DMS153 (cell line): ENCODE measurements around the gene CAMK2B.

ENCODE experiments used
- DNase-seq: peaks from one replicate; lab custom pipeline; 2025; lab: John Stamatoyannopoulos, UW

The CAMK2B gene

DNA sequence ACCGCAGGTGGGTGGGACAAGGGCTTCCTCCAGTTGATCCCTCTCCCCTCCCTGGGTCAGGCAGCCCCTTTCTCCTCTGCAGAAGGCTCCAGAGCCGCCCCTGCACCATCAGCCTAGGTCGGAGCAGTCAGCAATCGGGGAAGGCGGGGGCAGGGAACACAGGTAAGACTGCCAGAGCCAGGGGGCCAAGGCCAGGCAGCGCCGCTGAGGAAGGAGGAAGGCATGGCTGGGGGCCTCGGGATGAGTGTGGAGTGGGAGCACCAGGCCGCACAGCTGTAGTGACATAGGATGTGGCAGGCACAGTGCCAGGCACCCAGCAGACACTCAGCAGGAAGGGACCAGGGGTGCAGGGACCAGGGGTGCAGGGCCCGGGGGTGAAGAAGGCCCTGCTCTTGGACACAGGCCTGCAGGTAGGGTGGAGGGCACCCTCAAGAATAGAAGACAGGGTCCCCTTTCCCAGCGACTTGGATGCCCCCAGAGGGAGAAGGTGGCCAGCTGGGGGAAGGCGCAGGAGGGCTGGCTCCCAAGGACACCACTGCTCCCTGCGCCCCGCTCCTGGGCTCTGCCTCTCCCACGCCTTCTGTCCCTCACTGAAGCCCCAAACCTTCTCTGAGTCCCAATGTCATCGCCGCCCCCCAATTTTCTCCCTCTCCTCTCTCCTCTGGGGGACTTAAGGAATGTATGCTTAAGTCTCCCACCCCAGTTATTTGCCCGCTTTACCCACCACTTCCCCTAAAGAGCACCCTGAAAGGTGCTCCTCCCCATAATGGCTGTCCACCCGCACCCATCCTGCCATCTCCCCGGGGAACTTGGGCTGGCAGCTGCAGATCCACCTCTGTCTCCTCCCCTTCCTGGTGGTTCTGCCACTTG, 38.5 kb downstream of the CAMK2B start:
- DNase-seq: no peak

- DNase-seq: no peak
Measured at GRCh38 chr7:44286182-44286617, 39.2 kb downstream of the CAMK2B start.

DNA sequence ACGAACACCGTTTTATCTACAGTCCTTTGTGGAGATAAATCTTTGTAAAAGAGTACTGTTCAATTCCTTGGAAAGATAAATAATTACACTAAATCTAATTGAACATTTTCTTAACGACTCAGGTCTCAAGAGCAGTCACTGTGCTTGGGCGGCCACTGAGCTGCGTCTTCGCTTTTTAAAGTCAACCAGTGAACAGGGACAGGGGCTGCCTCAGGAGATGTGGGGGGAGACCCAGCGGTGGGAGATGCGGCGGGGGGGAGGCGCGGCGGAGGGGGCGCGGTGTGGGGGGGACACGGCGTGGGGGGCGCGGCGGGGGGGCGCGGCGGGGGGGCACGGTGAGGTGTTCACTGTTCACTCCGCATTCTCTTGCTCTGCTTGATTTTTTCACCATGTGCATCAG, 39.8 kb downstream of the CAMK2B start:
- DNase-seq: no peak

DNA sequence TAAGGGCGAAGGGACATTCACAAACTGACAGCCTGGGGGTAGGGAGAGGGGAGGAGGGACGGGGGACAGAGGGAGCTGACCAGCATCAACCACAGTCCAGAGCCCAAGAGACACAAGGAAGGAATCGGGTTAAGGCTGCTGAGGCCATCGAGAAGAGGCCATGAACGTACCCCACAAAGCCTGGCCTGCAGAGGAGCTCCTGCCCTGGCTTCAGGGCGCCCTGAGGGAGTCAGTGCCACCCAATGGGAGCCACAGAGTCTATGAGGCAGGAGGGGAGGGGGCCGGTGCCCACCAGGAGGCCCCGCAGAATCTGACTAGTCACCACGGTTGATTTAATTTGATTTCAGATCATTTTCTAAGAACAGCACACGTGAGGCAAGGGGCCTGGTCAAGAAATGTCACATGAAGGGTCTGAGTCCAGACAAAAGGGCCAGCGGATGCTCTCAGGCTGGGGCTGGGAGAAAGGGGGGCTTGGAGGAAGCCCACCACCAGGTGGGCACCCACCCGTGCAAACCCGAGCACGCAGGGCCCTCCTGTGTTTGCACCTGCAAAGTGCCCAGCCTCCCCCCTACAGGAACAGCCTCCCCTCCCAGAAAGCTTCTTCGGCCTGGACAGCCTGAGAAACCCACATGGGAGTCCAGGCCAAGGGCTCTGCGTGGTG, 40.4 kb downstream of the CAMK2B start:
- DNase-seq: no peak

DNA sequence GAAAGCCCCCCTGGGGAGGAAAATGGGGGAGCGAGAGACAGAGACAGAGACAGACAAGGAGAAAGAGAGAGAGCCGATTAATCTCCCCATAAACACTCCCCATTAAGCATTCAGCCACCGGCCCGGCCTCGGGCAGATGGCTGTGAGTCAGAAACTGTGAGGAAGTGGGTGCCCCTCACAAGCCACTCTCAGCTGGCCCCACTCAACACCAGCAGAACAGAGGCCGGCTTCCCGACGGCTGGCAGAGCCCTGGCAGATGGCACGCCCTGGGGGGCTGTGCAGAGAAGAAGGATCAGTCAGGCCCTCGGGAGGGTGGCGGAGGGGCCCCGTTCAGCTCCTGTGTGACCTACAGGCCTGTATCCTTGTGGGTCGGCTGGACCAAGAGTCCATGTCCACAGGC, 41.2 kb downstream of the CAMK2B start:
- no peak for DNase-seq

- no peak for DNase-seq
Measured at GRCh38 chr7:44283381-44284211, 41.8 kb downstream of the CAMK2B start.

DNA sequence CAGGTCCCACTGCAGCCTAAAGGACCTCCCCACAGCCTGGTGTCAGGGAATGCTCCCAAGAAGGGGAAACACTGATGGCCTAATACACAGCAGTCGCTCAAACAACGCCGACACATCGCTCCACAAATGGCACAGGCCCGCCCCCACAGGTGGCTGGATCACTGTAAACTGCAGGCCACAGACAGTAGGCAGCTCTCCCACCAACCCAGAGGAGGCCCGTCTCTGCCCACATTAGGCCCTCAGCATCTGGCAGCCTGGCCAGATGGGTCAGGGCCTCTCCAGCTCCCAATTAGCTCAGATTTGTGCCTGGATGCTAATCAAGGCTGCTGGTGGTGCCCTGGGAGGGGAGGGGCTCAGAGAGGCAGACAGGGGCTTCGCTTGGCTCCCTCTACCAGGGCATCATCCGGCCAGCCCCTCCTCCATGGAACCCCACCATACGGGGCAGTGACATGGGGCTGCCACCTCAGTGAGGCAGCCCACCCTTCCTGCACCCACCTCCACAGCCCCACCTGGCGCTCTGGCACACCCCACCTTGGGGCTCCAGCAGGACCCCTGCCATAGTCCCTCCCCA, 42.7 kb downstream of the CAMK2B start:
- no peak for DNase-seq

DNA sequence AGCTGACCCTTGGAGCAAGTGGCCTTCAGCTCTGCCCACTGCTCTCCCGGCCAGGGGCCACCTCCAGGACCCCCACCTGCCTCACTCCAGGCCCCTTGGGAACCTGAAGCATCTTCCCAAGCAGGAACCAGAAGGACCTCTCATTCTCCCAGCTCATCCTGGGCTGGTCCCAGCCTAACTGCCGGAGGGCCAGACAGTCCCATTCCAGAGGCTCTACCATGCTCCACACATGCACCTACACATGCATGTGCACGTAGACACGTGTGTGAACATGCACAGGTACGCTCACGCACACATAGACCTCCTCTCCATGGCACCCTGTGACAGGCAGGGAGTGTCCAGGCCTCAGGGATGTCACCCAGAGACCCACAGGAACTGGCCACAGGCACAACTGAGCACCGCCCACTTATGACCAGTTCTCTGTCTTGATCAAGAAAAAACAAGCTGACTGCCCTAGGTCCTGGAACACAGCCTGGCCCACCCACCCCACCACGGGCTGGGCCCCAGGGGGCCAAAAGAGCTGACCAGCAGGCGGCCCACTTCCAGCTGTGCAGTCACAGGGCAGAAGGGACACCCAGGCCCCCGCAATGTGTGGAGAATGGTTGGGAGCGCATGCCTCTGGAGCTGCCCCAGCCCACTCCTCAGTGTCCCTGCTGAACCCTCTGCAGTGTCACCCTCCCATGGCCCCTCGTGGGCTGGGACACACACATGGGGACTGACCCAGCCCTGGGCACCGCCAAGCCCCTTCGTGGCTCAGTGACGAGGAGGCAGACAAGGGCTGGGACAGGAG, 43.4 kb downstream of the CAMK2B start:
- no peak for DNase-seq

DNA sequence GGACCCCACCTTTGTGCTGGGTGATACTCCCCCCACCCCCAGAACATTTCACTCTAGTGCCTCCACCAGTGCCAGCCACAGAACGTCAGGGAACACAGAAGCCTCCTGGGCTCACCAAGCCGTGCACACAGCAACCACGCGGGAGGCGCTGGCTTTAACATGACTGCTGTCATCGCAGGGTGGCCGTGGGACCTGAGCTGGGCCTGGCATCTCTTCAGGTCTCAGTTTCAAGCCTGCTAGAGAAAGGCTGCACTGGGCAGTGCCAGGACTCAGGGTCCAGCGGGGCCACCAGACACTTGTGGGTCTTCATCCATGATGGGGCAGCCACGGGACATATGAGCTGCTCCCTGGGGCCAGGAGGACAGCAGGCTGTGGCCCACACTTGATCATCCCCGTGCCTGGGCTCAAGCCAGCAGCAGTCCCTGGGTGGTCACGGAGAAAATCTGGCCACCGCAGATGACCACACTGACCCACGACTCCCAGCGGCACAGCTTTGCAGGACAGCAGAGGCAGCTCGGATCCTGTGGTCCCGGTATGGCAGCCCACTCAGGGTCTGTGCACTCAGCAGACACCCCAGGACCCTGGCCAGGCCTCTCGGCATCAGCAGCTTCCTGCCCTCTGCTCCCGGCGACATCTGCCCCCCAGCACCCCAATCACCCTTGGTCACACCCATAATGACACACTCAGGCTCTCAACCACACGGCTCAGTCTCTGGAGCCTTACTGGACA, 44.2 kb downstream of the CAMK2B start:
- DNase-seq: no peak

DNA sequence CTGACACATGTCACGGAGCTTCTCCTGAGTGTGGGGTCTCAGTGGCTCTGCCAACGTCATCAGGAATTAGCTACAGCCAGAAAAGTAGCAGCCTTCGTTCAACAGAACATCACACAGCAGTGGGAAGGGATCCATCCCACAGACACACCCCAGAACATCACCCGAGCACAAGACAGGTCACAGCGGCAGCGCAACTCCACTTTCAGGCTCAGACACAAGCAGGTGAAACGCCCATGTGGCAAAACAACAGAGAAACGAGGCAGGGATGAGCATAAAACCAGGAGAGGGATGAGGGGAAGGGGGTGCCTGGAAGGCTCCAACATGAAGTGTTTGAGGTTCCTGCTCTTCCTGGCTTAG, 44.8 kb downstream of the CAMK2B start:
- DNase-seq: no peak

DNA sequence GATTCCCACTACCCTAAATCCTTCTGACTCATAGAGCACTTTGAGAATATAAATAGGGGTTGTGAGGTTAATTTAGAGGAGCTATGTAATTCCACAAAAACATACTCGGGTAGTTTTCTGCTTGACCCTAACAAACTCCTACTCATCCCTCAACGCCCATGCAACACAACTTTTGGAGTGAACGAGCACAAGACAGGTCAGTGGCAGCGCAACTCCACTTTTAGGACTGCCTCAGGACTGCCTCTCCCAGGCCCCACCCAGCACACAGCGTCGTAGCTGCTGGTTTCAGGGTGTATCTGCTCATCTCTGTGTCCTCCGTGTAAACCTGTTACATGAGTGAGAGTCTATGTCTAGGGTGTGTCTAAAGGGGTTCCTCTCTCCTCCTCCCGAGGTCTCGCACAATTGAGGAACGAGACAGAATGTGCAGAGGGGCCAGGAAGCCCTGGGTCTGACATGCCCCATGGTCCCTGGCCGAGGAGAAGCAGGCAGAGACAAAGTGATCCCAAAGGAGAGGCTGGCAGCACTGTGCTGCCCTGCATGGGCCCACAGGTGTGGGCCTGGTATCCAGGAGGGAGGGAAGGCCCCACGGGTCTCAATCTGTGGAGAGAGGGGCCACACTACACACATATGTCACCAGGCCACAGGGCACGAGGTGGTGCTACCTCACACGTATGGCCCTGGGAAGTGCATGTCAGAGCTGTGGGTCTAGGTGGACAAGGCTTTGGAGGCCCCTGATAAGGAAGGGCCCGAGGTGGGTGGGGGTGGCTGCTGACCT, 45.5 kb downstream of the CAMK2B start:
- no peak for DNase-seq

DNA sequence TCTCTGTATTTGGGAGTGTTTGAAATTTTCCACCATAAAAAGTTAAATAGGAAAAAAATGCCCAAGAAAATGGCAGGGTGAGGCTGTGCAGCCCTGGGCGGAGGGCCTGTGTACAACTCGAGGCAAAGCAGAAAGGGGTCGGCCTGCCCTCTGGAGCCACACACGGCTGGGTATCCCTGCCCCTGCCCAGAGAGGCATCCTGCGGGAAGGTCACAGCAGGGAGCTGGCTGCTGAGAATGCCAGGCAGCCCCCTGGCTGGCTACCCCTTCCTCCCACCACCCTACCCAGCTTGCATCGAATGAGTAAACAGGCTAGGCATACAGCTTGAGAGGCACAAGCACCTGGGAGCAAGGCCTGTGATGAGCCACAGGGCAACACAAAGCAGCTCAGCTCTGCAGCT, 46.1 kb downstream of the CAMK2B start:
- DNase-seq: no peak

DNA sequence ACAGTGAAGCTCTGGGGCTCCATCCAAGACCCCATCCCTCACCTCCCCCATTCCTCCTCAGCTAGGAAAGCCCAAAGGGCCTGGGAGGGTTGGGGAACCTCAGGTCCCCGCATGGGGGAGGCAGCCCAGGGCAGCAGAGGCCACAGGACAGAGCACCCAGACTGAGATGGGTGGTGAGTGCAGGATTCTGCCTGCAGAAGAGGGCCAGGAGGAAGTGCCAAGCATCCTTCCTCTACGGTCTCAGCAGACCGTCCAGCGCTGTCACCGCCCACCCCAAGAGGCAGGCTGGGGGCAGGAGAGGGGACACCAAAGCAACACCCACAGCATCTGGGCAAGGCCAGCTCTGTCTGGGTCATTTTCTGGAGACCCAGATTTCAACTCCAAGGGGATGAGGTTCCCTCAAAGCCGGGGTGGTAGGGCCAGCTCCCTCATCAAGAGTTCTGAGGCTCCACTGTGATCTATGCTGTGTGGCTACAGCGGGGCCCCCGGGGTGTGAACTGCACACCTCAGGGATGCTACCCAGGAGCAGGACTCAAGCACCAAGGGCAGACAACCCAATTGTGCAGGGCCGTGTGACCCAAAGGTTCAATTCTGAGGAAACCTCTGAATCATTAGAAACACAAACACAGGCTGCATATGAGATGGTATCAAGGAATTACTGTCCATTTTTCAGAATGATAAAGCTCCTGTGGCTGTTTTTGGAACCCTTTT, 46.8 kb downstream of the CAMK2B start:
- no peak for DNase-seq

- DNase-seq: no peak
Measured at GRCh38 chr7:44277851-44278250, 47.5 kb downstream of the CAMK2B start.

GRCh38 chr7:44277391-44277790, 48.0 kb downstream of the CAMK2B start:
- no peak for DNase-seq

DNA sequence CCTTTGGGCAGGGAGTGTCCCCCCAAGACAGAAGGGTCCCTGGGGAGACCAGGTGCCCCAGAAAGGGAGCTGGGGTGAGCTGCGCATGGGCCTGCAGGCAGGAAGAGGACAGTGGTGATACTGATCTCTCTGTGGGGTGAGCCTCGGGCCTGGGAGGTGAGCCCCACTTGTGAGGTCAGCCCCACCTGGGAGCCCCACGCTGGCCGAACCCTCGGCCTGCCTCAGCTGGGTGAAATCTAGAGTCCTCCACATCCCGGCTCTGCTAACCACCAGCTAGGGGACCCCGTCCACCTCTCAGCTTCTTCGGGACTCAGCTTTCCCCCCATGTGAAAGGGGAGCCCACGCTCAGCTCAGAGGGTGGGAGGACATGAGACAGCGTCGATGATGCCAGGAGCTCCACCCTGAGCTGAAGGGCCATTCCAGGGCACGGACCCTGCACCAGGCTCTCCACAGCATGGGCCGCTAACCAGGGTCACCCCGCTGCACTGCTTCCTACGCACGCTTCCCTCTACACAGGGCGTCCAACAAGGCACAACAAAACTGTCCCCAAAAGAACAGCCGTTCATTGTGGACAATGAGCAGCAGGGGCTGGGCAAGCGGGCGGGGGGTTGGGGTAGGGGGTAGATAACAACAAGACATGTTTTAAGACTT, 48.7 kb downstream of the CAMK2B start:
- DNase-seq: no peak

DNA sequence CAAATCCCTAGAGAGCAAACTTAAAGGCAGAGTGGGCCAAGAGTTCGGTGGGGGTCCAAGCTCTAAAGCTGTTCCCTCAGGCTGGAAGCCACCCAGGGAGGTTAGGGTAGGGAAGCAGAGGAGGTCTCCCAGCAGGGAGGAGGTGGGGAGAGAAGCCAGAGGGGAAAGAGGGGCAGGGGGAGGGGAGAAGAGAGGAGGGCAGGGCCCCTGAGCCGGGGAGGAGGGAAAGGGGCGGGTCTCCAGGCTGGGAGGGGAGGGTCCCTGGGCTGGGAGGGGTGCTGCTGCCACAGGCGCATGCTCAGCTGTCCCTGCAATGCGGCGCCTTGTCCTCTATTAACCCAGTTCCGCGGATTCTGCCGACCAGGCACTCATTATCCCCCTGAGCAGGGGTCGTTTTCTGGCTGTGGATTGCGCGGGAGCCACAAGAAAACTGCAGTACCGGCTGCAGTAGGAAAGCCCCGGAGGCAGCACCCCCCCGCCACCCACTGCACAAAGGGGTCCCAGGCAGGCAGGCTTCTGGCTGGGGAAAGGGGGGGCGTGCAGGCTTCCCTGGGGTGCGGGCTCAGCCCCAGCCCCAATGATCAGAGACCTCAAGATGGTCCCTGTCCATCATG, 49.3 kb downstream of the CAMK2B start:
- no peak for DNase-seq

- DNase-seq: no peak
Measured at GRCh38 chr7:44275146-44275545, 50.2 kb downstream of the CAMK2B start.

DNA sequence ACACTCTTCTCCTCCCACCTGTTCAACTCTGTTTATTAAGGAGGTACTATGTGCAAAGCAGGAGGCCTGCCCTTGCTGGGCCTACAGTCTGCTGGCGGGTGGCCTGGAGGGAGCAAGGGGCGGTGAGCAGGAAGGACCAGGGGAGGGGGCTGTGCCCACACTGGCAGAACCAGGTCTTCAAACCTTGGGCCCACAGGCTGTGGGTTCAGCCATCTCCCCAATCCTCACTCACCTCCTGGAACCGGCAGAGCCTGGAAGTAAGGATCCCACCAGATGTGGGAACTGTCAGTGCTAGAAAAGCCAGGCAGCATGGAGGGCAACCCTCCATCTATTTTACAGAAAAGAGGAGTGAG, 50.8 kb downstream of the CAMK2B start:
- DNase-seq: no peak
